Measurements from ENCODE around the gene TMEFF2.
"Not testable (repeated sequence)": the region's sequence is repeated elsewhere in the genome, so short reads cannot be mapped to it uniquely, and the experiment has no call there.

The TMEFF2 gene

GRCh38 chr2:191922736-191923651 lies 271.7 kb downstream of the TMEFF2 start:
- Histone ChIP-seq H4K20me1 (ENCODE audit: insufficient read depth, low read length, poor library complexity, severe bottlenecking) (no peaks in the 10 kb centered on the region), H3K9me3 (ENCODE audit: insufficient read depth, low read depth, low read length) (no peaks in the 10 kb centered on the region), H3K9me2 (replicated peaks; ENCODE audit: low read depth, low read length) (no peaks in the 10 kb centered on the region), H3K4me2 (ENCODE audit: low read depth, low read length, poor library complexity, severe bottlenecking) (no peak overlapping the region), H3K27me3 (ENCODE audit: insufficient read depth, low read length, poor library complexity, severe bottlenecking) (no peaks in the 10 kb centered on the region), H3K4me3 (ENCODE audit: low read length, poor library complexity, severe bottlenecking) (no peak overlapping the region), H3K36me3 (ENCODE audit: insufficient read depth, low read length) (no peaks in the 10 kb centered on the region), H3K4me1 (ENCODE audit: insufficient read depth, low read length, poor library complexity, severe bottlenecking) (no peaks in the 10 kb centered on the region), H3K79me2 (ENCODE audit: insufficient read depth, low read length) (no peaks in the 10 kb centered on the region), H3F3A (ENCODE audit: low read depth) (no peaks in the 10 kb centered on the region), H3K9ac (ENCODE audit: low read depth, low read length, poor library complexity, severe bottlenecking) (no peak overlapping the region), H2AFZ (ENCODE audit: low read length) (no peak overlapping the region)
- no peak for TF ChIP-seq CTCF (conservative IDR thresholded peaks at IDR 0.05; ENCODE audit: low read length)
- no peak for TF ChIP-seq EZH2phosphoT487 (IDR thresholded peaks at IDR 0.05; ENCODE audit: borderline replicate concordance)

GRCh38 chr2:191921650-191922049 lies 273.1 kb downstream of the TMEFF2 start:
- not testable (repeated sequence) for H2AFZ ChIP-seq (ENCODE audit: low read length); H3K4me1 ChIP-seq (ENCODE audit: insufficient read depth, low read length, poor library complexity, severe bottlenecking); H3K4me3 ChIP-seq (ENCODE audit: low read length, poor library complexity, severe bottlenecking); H3K79me2 ChIP-seq (ENCODE audit: insufficient read depth, low read length); H3K27me3 ChIP-seq (ENCODE audit: insufficient read depth, low read length, poor library complexity, severe bottlenecking); H3K9me2 ChIP-seq (replicated peaks; ENCODE audit: low read depth, low read length); H3K4me2 ChIP-seq (ENCODE audit: low read depth, low read length, poor library complexity, severe bottlenecking); H3K9me3 ChIP-seq (ENCODE audit: insufficient read depth, low read depth, low read length); H3K36me3 ChIP-seq (ENCODE audit: insufficient read depth, low read length); H4K20me1 ChIP-seq (ENCODE audit: insufficient read depth, low read length, poor library complexity, severe bottlenecking); H3F3A ChIP-seq (ENCODE audit: low read depth); H3K9ac ChIP-seq (ENCODE audit: low read depth, low read length, poor library complexity, severe bottlenecking)

GRCh38 chr2:191920502-191920901 lies 274.2 kb downstream of the TMEFF2 start:
- H2AFZ ChIP-seq (ENCODE audit: low read length): no peak overlapping the region

More at GRCh38 chr2:191920502-191920901, 274.2 kb downstream of the TMEFF2 start:
- no peak for TF ChIP-seq EZH2phosphoT487 (IDR thresholded peaks at IDR 0.05; ENCODE audit: borderline replicate concordance)
- TF ChIP-seq CTCF (conservative IDR thresholded peaks at IDR 0.05; ENCODE audit: low read length): no peak
- Histone ChIP-seq H3F3A (ENCODE audit: low read depth) (no peaks in the 10 kb centered on the region), H3K4me2 (ENCODE audit: low read depth, low read length, poor library complexity, severe bottlenecking) (no peak overlapping the region), H3K79me2 (ENCODE audit: insufficient read depth, low read length) (no peaks in the 10 kb centered on the region), H4K20me1 (ENCODE audit: insufficient read depth, low read length, poor library complexity, severe bottlenecking) (no peaks in the 10 kb centered on the region), H3K9ac (ENCODE audit: low read depth, low read length, poor library complexity, severe bottlenecking) (no peak overlapping the region), H3K9me3 (ENCODE audit: insufficient read depth, low read depth, low read length) (no peaks in the 10 kb centered on the region), H3K36me3 (ENCODE audit: insufficient read depth, low read length) (no peaks in the 10 kb centered on the region), H3K4me1 (ENCODE audit: insufficient read depth, low read length, poor library complexity, severe bottlenecking) (no peaks in the 10 kb centered on the region), H3K4me3 (ENCODE audit: low read length, poor library complexity, severe bottlenecking) (no peak overlapping the region), H3K27me3 (ENCODE audit: insufficient read depth, low read length, poor library complexity, severe bottlenecking) (no peaks in the 10 kb centered on the region), H3K9me2 (replicated peaks; ENCODE audit: low read depth, low read length) (no peaks in the 10 kb centered on the region)

All from Loucy (cell line).